Mesenteric fat pad (tissue), 1 donor: ENCODE measurements around the gene TINAG. TPM values are rescaled to one million over a fixed set of nuclear protein-coding genes. Genes with fewer than 3 reads are reported as not detected.
"Not testable (repeated sequence)": the region's sequence is repeated elsewhere in the genome, so short reads cannot be mapped to it uniquely, and the experiment has no call there.

Source experiments
- DNase-seq: peaks from one replicate; pipeline ENCODE4 v3.0.0-alpha.2; 2020; ENCODE audit warnings: low spot score
- total RNA-seq: library from RNA; stranded (reverse); fragmentation: NEBNext Ultra II Directional; extraction: Animal tissue kit (Norgen Biotek cat#: 25700); gene quantifications from one replicate; pipeline ENCODE4 v1.2.1, GENCODE V29; 2021
- donor health status: DM: yes; HTN: yes; CAD: no.

TINAG gene
- total RNA-seq, 1 donor from 2014 or later = not detected

DNA sequence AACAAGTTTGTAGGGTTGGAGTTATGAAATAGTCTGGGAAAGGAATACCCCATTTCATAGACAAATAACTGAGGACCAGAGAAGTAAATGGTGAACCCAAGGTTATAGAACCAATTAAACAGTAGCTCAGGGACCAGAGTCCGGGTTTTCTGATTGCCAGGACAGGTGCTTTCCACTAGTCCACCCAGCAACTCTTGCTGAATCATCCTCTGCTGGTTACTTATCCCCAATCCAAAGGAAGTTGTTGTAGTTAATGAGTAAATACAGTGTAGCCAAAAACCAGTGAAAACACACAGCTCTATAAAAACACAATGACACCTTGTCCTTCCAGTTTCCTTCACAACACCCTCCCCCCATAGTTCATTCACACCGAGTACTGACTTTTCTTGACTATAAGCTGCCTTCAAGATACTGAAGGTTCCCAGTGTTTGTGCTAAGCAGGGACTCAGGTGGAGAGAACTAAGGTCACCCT lies 766 bp upstream of the TINAG start:
- DNase-seq = no peak

DNA sequence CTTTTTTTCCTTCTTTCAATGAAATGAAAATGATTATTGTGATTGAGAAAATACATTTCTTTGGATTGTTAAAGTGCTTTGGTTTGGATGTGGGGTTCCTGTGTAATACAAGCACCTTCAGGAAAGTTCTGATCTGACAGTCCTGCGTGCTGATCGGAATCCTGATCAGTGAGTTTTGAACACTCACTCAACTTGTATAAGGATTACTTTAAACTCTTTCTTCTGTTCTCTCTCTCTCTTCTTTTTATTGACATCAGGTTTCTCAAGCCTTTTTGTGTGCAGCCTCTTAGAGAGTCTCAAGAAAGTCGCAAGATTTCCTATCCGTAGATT lies 710 bp downstream of the TINAG start:
- DNase-seq = no peak

DNA sequence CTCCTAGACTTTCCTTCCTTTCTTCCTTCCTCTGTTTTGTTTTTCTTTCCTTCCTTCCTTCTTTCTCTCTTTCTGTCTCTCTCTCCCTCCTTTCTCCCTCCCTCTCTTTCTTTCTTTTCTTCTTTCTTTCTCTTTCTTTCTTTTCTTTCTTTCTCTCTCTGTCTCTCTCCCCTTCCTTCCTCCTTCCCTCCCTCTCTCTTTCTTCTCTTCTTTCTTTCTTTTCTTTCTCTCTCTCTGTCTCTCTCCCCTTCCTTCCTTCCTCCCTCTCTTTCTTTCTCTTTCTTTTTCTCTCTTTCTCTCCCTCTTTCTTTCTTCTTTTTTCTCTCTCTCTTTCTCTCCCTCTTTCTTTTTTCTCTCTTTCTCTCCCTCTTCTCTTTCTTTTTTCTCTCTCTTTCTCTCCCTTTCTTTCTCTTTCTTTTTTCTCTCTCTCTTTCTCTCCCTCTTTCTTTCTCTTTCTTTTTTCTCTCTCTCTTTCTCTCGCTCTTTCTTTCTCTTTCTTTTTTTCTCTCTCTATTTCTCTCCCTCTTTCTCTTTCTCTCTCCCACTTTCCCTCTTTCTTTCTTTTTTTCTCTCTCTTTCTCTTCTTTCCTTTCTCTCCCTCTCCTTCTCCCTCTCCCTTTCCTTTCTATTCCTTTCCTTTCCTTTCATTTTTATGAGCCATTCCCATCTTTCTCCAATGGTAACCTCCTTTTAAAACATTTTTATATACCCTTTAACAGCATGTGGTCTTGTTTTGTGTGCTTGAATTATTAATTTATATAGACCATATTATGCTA lies 2.3 kb downstream of the TINAG start:
- no peak for DNase-seq

DNA sequence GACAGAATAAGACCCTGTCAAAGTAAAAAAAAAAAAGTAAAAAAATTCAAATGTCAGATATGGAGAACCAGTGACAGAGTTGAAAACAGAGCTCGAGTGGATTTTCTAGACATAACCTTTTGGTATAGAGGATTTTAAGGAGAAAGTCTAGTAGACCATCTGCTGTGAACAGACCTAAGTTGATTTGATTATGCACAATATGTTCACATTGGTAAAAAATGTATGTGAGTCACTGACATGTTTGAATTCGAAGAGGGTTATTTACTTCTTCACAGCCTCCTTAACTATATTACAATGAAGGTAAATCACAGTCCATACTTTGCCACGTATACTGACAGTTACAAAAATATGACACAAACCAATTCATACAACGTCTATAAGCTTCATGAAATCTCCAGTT lies 7.4 kb downstream of the TINAG start:
- no peak for DNase-seq

DNA sequence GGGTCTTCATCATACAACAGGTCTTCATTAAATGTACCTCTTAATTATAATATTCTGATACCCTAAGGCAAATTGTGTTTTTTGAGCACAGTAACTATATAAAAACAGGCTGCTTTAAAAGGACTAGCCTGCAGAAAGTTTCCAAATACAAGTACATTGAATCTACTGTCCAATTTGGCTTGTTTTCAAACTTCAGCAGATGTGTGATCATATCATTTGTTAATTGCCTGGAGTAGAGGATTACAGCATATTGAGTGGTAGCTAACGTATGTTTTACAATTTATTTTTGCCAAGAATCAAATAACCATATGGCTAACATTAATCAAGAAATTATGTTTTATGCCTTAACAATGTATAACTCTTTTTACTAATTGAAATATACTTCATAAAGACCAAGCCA lies 12.6 kb downstream of the TINAG start:
- no peak for DNase-seq

DNA sequence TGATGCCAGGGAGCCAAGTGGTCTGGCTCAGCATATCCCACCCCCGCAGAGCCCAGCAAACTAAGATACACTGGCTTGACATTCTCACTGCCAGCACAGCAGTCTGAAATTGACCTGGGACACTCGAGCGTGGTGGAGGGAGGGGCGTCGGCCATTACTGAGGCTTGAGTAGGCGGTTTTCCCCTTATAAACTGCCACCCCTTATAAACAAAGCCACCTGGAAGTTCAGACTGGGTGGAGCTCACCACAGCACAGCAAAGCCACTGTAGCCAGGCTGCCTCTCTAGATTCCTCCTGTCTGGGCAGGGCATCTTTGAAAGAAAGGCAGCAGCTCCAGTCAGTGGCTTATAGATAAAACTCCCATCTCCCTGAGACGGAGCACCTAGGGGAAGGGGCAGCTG lies 19.4 kb downstream of the TINAG start:
- no peak for DNase-seq

DNA sequence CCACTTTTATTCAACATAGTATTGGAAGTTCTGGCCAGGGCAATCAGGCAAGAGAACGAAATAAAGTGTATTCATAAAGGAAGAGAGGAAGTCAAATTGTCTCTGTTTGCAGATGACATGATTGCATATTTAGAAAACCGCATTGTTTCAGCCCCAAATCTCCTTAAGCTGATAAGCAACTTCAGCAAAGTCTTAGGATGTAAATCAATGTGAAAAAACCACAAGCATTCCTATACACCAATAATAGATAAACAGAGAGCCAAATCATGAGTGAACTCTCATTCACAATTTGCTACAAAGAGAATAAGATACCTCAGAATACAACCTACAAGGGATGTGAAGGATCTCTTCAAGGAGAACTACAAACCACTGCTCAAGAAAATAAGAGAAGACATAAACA lies 23.3 kb downstream of the TINAG start:
- DNase-seq = not testable (repeated sequence)

DNA sequence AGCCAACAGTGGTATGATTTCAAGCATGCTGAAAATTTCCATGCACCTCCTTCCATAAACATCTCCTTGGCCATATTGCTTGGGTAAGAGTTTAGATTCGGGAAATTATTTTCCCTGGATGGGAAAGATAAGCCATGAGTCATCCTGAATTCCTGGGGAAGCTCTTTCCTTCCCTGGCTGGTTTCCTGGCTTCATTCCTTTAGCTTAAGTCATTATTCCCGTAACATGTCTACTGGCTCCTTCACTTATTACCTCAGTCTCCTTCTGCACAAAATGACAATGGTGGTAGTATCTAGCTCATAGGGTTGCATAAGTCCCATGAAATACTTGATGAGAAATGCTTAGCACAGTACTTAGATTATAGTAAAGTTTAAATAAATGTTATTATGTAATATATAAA lies 27.6 kb downstream of the TINAG start:
- DNase-seq = no peak

DNA sequence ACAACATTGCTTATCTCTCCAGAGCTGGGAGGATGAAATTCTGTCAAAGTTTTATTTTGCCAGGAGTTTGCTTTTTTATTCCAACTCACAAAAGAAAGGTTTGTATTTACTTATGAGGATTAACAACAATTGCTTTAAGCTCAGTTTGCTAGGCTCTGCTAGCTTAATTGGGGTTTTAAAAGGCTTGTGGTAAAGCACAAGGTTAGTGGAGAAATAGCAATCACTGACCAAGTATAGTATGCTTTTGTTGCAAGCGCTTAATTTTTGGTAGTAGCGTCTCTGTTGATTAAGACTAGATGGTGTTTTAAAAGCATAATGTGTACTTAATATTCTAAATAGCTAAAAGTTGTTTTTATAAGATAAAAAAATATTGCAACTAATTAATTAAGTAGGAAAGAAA lies 45.7 kb downstream of the TINAG start:
- DNase-seq = no peak

DNA sequence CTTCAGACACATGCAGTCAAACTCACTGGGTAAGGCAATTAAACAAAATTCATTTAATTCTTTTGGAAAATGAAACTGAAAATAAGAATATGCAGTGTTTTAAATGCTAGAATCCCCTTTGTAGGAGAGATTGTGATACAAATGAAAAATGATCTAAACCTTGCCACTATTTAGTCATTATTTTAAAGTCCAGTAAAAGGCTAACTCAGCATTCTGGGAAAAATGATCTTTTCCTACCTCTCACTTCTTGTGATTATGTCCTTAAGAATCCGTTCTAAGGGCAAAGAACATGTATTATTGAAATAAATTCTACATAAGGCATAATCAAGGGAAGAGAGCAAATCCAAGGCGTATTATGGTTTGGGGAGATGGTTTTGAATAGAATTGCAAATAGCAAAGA lies 46.4 kb downstream of the TINAG start:
- DNase-seq = no peak

DNA sequence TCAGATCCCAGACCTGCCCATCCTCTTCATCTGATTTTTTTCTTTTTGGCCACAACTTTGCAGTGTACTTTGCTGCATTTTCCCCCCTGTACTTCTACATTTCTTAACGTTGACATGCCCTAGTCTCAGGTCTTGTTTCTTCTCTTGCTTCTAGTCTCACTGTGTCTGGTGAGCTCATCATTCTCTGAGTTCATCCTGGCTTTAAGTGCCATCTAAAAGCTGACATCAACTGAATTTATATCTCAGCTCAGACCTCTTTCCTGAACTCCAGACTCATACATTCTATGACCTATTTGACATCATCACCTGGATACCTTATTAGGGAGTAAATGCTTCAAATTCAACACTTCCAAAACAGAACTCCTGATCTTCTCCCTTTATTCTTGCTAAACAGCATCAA lies 48.9 kb downstream of the TINAG start:
- no peak for DNase-seq

DNA sequence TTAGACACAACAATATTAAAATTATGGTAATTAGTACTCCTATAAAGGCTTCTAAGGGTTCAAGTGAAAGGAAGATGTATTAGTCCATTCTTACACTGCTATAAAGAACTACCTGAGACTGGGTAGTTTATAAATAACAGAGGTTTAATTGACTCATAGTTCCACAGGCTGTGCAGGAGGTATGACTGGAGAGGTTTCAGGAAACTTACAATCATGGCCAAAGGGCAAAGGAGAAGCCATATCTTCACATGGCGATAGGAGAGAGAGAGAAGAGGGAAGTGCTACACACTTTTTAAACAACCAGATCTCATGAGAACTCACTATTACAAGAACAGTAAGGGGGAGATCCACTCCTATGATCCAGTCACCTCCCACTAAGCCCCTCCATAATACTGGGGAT lies 52.9 kb downstream of the TINAG start:
- DNase-seq = no peak

DNA sequence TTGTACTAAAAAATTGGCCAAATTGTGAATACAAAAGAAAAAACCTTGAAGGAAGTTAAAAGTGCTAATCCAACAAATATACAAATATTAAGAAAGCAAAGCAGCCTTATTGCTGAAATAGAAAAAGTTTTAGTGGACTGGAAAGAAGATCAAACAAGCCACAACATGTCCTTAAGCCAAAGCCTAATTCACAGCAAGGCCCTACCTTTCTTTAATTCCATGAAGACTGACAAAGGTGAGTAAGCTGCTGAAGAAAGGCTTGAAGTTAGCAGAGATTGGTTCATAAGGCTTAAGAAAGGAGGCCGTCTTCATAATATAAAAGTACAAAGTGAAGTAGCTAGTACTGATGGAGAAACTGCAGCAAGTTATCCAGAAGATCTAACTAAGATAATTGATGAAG lies 53.5 kb downstream of the TINAG start:
- no peak for DNase-seq

DNA sequence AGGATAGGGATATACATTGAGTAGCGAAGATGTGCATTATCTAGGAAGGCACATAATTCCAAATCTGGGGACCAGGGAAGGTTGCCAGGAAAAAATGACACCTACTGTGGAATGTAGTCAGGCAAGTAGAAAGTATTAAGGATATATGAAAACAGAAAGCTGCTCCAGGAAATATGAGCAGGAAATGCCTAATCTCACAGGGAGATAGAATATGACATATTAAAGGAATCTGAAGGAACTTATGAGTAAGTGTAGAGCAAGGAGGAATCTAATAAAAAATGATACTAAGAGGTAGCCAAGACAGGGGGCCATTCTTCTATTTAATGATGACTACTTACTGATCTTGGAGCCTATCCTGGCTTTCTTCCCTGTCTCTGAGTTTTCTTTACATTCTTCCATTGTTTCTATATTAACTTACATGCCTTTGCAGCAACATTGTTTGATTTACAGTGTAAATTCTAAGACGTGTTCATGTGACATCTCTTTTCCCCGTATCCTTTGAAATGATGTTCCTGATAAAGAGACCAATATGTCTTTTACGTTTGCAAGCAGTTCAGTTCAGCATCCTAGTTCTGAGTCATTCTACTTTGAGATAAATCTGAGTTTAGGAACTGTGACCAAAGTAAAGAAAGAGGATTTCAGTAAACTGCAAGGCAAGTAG lies 58.6 kb downstream of the TINAG start:
- no peak for DNase-seq

DNA sequence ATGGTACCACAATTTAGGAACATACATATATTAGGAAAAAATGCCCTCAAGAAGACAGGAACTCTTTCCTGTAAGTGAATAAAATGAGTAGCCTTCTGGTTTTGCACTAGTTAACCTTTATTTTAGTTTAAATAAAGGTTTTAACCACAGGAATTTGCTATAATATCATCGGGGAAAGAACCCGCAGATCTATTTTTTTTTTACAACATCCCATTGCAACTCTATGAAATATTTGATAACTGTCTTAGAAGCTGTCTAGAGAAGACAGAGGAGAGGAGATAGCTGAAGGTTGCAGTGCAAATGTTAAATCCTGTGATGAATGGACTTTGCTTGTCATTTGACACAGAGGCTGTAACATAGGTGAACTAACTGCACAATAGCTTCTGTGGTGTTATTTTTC lies 69.5 kb downstream of the TINAG start:
- DNase-seq = no peak

DNA sequence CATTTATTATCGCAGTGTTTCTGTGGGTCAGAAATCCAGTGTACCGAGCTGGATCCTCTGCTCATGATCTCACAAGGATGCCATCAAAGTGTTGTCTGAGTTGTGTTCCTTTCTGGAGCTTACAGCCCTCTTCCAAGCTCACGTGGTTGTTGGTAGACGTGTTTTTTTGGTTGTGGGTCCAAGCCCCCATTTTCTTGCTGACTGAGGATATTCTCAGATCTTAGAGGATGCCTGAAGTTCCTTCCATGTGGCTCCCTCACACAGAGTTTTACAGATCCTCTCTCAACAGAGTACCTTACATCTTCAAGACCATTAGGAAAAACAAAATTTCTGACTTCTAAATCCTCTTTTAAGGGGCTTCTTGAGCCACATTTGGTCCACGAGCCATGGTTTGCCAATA lies 78.1 kb downstream of the TINAG start:
- no peak for DNase-seq

DNA sequence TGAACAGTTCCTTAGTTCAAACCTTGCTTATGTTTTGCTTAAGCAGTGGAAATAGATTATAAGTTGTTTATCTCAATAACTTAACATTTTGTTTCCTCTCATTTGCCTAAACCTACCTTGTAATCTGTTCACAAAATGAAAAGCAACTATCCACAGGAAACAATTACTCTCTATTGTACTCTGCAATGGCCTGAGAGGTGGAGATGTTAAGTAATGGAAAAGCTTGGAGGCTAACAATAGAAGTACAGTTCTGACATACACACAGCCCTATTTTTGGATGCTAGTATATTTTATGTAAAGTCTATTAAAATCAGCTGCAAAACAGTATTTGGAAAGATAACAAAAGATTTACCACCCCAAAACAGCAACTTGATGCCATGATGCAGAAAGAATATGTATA lies 82.1 kb downstream of the TINAG start:
- no peak for DNase-seq

DNA sequence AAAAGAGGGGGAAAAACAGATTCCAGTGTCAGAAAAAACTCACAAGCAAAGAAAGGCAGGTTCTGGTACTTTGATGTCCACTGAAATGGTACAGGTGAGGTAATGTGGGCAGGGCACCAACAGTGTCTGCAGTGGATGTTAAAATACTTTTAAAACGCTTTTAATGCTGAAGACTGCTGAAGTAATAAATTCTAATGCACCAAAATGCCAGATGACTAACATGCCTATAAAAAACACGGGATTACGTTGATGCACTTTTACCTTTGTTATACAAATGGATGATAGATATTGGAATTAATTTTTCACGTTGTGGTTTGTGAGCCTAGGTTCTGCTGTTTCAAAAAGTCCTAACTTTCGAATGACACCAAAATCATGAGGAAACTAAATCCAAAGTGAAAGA lies 83.3 kb downstream of the TINAG start:
- no peak for DNase-seq

DNA sequence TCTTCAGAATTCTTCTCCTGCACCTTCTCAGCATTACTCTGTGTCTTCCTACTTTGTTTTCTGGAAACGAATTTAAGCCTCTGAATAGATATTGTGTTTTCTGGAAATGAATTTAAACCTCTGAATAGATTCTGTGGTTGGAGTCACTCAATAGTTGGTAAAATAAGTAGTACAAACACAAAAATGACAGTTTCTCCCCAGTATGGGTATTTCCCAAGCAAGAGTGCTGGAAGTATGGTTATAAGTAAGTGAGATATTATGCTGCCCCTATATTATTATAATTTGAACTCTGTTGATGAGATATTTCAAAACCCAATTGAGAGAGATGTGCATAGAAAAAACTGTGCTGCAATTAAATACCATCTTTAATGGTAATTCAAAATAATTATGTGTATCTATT lies 94.9 kb downstream of the TINAG start:
- DNase-seq = no peak

DNA sequence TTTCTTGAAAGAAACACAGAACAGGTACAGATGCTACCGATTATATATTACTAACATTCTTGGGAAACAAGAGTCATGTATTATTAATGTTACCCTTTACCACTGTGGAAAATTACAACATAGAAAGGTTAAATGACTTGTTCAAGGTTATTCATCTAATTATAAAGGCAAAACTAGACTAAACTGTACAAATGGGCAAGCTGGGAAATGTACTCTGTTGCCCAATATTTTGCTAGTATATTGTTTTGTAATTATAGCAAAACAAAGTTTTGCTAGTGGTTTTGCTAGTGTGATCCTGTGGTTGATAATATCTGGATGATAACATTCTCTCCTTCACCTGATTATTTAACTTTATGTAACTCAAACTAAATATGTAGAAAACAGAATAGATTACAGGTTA lies 96.5 kb downstream of the TINAG start:
- no peak for DNase-seq

DNA sequence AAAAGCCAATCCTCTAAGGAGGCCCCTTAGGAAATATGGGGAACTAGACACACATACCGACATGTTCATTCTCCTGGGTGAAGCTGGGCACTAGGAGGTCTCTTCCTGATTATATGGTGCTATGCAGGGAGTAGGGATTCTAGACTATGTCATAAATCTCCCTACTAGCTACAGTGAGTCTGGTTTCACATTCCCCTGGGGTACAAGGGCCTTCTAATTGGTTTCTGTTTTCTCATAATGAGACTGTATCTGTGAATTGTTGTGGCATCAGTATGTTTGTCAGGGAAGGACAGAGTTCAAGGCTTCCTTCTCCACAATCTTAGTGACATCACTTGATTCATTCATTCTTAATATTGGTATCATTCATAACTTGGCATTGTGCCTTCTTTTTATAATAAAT lies 103.5 kb downstream of the TINAG start:
- no peak for DNase-seq

DNA sequence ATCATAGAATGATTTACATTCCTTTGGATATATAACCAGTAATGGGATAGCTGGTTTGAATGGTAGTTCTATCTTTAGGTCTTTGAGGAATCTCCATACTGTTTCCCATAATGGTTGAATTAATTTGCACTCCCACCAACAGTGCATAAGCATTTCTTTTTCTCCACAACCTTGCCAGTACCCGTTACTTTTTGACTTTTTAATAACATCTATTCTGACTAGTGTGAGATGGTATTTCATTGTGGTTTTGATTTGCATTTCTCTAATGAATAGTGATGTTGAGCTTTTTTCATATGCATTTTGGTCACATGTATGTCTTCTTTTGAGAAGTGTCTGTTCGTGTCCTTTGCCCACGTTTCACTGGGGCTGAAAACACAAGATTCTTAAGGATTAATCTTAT lies 107.3 kb downstream of the TINAG start:
- no peak for DNase-seq

DNA sequence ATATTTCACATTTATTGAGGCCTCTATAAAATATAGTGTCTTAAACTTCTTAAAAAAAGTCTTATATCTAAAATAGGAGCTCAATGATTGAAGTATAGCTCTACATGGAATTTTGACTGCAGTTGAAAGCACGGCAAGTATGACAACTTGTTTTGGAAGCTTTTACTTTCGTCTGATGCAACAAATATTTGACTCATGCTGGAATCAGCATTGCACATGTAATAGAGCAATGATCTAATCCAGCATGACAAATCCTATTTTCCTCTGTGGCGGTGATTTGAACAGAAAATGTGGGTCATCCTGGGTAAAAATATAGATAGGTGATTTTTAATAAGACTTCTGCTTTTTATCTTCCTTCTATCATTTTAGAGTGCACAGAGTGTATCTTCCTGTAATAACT lies 111.6 kb downstream of the TINAG start:
- no peak for DNase-seq
